Transverse colon (tissue), 4 donors: Measurements from ENCODE around the gene DHCR7.

Source experiments
- CTCF ChIP-seq, 5 experiments: fragments of 200-600 bp in 3 of 5; fragments of 450-650 bp in 2 of 5; sonication (generic) in 3 of 5; IDR thresholded peaks; 1 replicate in 2 of 5; 2 replicates in 3 of 5; pipeline ENCODE4 v1.5.1; 2016 to 2017; ENCODE audit warnings: antibody characterized with exemption in 5 of 5, inconsistent platforms in 3 of 5, mild to moderate bottlenecking in 2 of 5, moderate library complexity in 1 of 5
- POLR2AphosphoS5 ChIP-seq, 3 donors: sonication (generic); formaldehyde crosslinking; IDR thresholded peaks; one replicate each; pipeline ENCODE4 v1.6.1; 2016; ENCODE audit warnings: antibody characterized with exemption in 3 of 3

GRCh38 chr11:71485466-71485865 is 37.3 kb upstream of the DHCR7 start:
- TF ChIP-seq CTCF (IDR thresholded peaks at IDR 0.05) (no peak), POLR2AphosphoS5 (IDR thresholded peaks at IDR 0.05) (no peak)
